B cell (primary cell): ENCODE data around the gene CACNA2D2.

Source experiments
- EZH2 ChIP-seq: IDR thresholded peaks from 2 replicates; pipeline ENCODE4 v1.6.1; 2012; ENCODE audit warnings: borderline replicate concordance, low read depth, mild to moderate bottlenecking, moderate library complexity, low read length; ENCODE audit not compliant: insufficient read depth, poor library complexity, severe bottlenecking
- TF ChIP-seq, protein P1 (sequence below): fragments of 200-600 bp; IDR thresholded peaks from one replicate; pipeline ENCODE4 v1.8.0; 2022; ENCODE audit warnings: antibody characterized with exemption, mild to moderate bottlenecking

GRCh38 chr3:50525191-50525910, 21.9 kb upstream of the CACNA2D2 start:
- TF ChIP-seq, protein P1, sequence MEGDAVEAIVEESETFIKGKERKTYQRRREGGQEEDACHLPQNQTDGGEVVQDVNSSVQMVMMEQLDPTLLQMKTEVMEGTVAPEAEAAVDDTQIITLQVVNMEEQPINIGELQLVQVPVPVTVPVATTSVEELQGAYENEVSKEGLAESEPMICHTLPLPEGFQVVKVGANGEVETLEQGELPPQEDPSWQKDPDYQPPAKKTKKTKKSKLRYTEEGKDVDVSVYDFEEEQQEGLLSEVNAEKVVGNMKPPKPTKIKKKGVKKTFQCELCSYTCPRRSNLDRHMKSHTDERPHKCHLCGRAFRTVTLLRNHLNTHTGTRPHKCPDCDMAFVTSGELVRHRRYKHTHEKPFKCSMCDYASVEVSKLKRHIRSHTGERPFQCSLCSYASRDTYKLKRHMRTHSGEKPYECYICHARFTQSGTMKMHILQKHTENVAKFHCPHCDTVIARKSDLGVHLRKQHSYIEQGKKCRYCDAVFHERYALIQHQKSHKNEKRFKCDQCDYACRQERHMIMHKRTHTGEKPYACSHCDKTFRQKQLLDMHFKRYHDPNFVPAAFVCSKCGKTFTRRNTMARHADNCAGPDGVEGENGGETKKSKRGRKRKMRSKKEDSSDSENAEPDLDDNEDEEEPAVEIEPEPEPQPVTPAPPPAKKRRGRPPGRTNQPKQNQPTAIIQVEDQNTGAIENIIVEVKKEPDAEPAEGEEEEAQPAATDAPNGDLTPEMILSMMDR = no peak
- no peak for TF ChIP-seq EZH2
